IgD-negative memory B cell (primary cell): Measurements from ENCODE around the gene KCNQ1. TPM values are rescaled to one million over a fixed set of nuclear protein-coding genes. Genes with fewer than 3 reads are reported as not detected.

Experiments
- H3K27ac Mint-ChIP-seq, 3 donors: one replicate each; pipeline ENCODE4 v1.8.0; 2020 to 2022; ENCODE audit warnings: mild to moderate bottlenecking in 3 of 3, mixed read lengths in 3 of 3, moderate library complexity in 1 of 3
- H3K27me3 Mint-ChIP-seq: one replicate; pipeline ENCODE4 v1.8.0; 2021; ENCODE audit warnings: mixed read lengths
- H3K36me3 Mint-ChIP-seq: one replicate; pipeline ENCODE4 v1.8.0; 2020; ENCODE audit warnings: mild to moderate bottlenecking, mixed read lengths
- H3K4me1 Mint-ChIP-seq, 3 donors: one replicate each; pipeline ENCODE4 v1.8.0; 2020 to 2022; ENCODE audit warnings: mixed read lengths in 3 of 3, mild to moderate bottlenecking in 1 of 3
- H3K4me3 Mint-ChIP-seq, 4 donors: one replicate each; pipeline ENCODE4 v1.8.0; 2020 to 2022; ENCODE audit warnings: mild to moderate bottlenecking in 4 of 4, mixed read lengths in 4 of 4, moderate library complexity in 3 of 4
- H3K9me3 Mint-ChIP-seq, 3 donors: one replicate each; pipeline ENCODE4 v1.8.0; 2020 to 2021; ENCODE audit warnings: mixed read lengths in 3 of 3, mild to moderate bottlenecking in 1 of 3
- polyA plus RNA-seq: library from polyadenylated mRNA; unstranded; fragments of 300-500 nt; fragmentation: Illumina TruSeq; gene quantifications from one replicate; pipeline ENCODE4 v1.2.3, GENCODE V29; 2021

The KCNQ1 gene
- polyA plus RNA-seq, 1 donor from 2014 or later = 20.5 TPM

DNA sequence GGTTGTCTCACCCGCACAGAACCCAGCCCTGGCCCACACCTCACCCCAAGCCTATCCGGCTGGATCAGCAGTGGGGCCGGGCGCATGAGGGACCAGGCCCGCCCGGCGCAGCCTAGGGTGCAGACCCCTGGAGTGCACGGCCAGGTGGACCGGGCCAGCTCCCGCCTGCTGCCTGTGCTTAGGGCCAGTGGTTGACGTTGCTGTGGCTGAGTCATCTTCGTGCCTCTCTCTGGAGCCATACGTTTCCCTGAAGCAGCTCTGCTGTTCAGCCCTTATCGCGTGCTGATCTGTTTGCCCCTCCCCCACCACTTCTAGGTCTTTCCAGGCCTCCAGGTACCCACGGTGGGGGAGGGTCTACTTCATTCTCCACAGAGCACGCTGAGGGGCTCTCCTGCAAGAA lies 401.2 kb downstream of the KCNQ1 start:
- Mint-ChIP-seq H3K9me3 (no peaks in the 10 kb centered on the region), H3K27ac (no peak overlapping the region), H3K36me3 (peaks cover 2% of the 10 kb centered on the region), H3K4me1 (no peaks in the 10 kb centered on the region), H3K27me3 (no peaks in the 10 kb centered on the region), H3K4me3 (no peak overlapping the region)

DNA sequence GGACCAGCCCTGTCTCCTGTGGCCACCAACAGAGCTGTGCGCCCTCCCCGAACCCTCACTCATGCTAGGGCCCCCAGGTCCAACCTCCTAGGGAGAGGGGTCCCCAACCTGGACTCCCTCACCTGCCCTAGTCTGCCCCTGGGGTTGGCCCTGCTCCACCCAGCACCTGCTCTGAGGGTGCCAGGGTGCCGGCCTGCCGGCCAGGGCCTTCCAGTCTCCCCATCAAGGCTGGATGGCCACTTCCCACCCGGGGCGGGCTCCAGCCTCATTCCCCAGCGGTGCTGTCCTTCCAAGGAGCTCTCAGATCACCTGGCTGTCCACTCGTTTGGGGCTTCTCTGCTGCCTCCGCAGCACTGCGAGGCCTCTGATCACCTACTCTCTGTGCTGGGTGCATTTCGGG lies 401.7 kb downstream of the KCNQ1 start:
- Mint-ChIP-seq H3K27me3 (no peaks in the 10 kb centered on the region), H3K36me3 (peaks cover 2% of the 10 kb centered on the region), H3K9me3 (no peaks in the 10 kb centered on the region), H3K27ac (no peak overlapping the region), H3K4me1 (no peaks in the 10 kb centered on the region), H3K4me3 (no peak overlapping the region)

GRCh38 chr11:2847561-2847960 lies 402.8 kb downstream of the KCNQ1 start:
- Mint-ChIP-seq H3K4me1 (no peaks in the 10 kb centered on the region), H3K4me3 (no peak overlapping the region), H3K36me3 (peaks cover 2% of the 10 kb centered on the region), H3K9me3 (no peaks in the 10 kb centered on the region), H3K27me3 (no peaks in the 10 kb centered on the region), H3K27ac (no peak overlapping the region)

- Mint-ChIP-seq H3K36me3 (peaks cover 2% of the 10 kb centered on the region), H3K4me1 (no peaks in the 10 kb centered on the region), H3K27ac (peak overlapping the region in 1 of 3 donors; percentile 50), H3K4me3 (no peak overlapping the region), H3K27me3 (no peaks in the 10 kb centered on the region), H3K9me3 (no peaks in the 10 kb centered on the region)
These were observed 403.7 kb downstream of the KCNQ1 start for GRCh38 chr11:2848497-2848896.

GRCh38 chr11:2849994-2850770 lies 405.4 kb downstream of the KCNQ1 start:
- H3K27me3 Mint-ChIP-seq = peaks cover 2% of the 10 kb centered on the region
- H3K9me3 Mint-ChIP-seq = no peaks in the 10 kb centered on the region
- peaks cover 2% of the 10 kb centered on the region for H3K36me3 Mint-ChIP-seq
- H3K4me1 Mint-ChIP-seq = peaks cover 0 to 2% (median 0%) of the 10 kb centered on the region in 3 donors
- H3K4me3 Mint-ChIP-seq = no peak overlapping the region
- no peak overlapping the region for H3K27ac Mint-ChIP-seq

GRCh38 chr11:2853401-2853800 lies 408.6 kb downstream of the KCNQ1 start:
- peaks cover 2% of the 10 kb centered on the region for H3K36me3 Mint-ChIP-seq
- no peak overlapping the region for H3K27ac Mint-ChIP-seq
- peaks cover 2% of the 10 kb centered on the region for H3K27me3 Mint-ChIP-seq
- peaks cover 0 to 2% (median 0%) of the 10 kb centered on the region in 3 donors for H3K4me1 Mint-ChIP-seq
- H3K4me3 Mint-ChIP-seq = no peak overlapping the region
- H3K9me3 Mint-ChIP-seq = no peaks in the 10 kb centered on the region

- Mint-ChIP-seq H3K27me3 (peaks cover 2% of the 10 kb centered on the region), H3K4me3 (no peak overlapping the region), H3K4me1 (peaks cover 0 to 2% (median 0%) of the 10 kb centered on the region in 3 donors), H3K27ac (no peak overlapping the region), H3K9me3 (no peaks in the 10 kb centered on the region), H3K36me3 (peaks cover 2% of the 10 kb centered on the region)
These were observed 409.3 kb downstream of the KCNQ1 start for GRCh38 chr11:2853997-2854560.

GRCh38 chr11:2855162-2855561 lies 410.4 kb downstream of the KCNQ1 start:
- Mint-ChIP-seq H3K9me3 (no peaks in the 10 kb centered on the region), H3K4me1 (peaks cover 0 to 2% (median 0%) of the 10 kb centered on the region in 3 donors), H3K4me3 (no peak overlapping the region), H3K36me3 (no peaks in the 10 kb centered on the region), H3K27me3 (peaks cover 2% of the 10 kb centered on the region), H3K27ac (peak overlapping the region in 1 of 3 donors; percentile 62)

DNA sequence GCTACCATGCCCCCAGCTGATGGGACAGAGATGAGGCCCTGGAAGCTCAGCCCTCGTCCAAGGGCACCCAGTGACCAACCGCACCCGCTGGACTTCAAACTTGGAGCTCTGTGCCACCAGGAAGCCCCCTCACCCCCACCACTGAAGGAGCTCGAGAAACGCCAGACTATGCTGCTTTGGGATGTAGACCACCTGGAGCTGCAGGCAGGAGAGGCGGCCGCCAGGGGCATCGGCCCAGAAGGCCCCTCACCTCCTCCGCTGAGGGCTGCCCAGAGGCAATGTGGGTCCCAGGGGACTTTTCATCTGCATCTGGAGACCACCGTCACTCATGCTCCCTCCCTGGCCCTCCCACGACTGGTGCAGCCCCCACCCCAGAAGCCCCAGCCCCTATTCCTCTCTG lies 412.5 kb downstream of the KCNQ1 start:
- H3K4me1 Mint-ChIP-seq = peaks cover 0 to 5% (median 1%) of the 10 kb centered on the region in 3 donors
- H3K9me3 Mint-ChIP-seq = no peaks in the 10 kb centered on the region

GRCh38 chr11:2857918-2858317 lies 413.1 kb downstream of the KCNQ1 start:
- H3K27me3 Mint-ChIP-seq = peaks cover 11% of the 10 kb centered on the region
- H3K4me3 Mint-ChIP-seq = no peak overlapping the region
- no peak overlapping the region for H3K27ac Mint-ChIP-seq
- peaks cover 0 to 5% (median 1%) of the 10 kb centered on the region in 3 donors for H3K4me1 Mint-ChIP-seq
- no peaks in the 10 kb centered on the region for H3K36me3 Mint-ChIP-seq
- no peaks in the 10 kb centered on the region for H3K9me3 Mint-ChIP-seq

More for the DNA sequence above, 412.5 kb downstream of the KCNQ1 start:
- Mint-ChIP-seq H3K36me3 (no peaks in the 10 kb centered on the region), H3K27ac (no peak overlapping the region), H3K4me3 (no peak overlapping the region), H3K27me3 (peaks cover 11% of the 10 kb centered on the region)

- H3K9me3 Mint-ChIP-seq = no peaks in the 10 kb centered on the region
- H3K4me1 Mint-ChIP-seq = peaks cover 0 to 5% (median 1%) of the 10 kb centered on the region in 3 donors
- no peak overlapping the region for H3K4me3 Mint-ChIP-seq
- no peak overlapping the region for H3K27ac Mint-ChIP-seq
- peaks cover 17% of the 10 kb centered on the region for H3K27me3 Mint-ChIP-seq
- H3K36me3 Mint-ChIP-seq = no peaks in the 10 kb centered on the region
These were observed 414.3 kb downstream of the KCNQ1 start for GRCh38 chr11:2858995-2859698.

- Mint-ChIP-seq H3K27ac (no peak overlapping the region), H3K9me3 (no peaks in the 10 kb centered on the region), H3K4me3 (no peak overlapping the region), H3K36me3 (no peaks in the 10 kb centered on the region), H3K4me1 (peaks cover 0 to 3% (median 1%) of the 10 kb centered on the region in 3 donors), H3K27me3 (peaks cover 17% of the 10 kb centered on the region)
These were observed 414.9 kb downstream of the KCNQ1 start for GRCh38 chr11:2859699-2860037.

DNA sequence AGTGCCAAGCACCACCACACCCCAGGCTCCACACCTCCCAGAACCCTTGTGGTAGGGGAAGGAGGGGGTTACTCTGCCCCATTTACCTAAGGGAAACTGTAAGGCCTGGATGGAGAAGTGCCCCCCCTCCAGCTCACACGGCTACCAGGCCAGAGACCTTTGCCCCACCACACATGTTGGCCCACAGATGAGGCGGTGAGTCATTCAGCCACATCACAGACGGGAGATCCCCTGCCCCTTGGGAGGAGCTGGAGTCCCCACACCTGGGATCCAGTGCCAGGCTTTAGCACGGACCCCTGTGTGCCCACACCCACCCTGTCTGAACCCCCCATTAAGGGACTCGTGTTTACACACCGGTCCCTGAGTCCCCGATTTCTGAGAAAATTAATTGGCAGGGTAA lies 415.8 kb downstream of the KCNQ1 start:
- peaks cover 0 to 3% (median 1%) of the 10 kb centered on the region in 3 donors for H3K4me1 Mint-ChIP-seq
- H3K4me3 Mint-ChIP-seq = no peak overlapping the region
- no peaks in the 10 kb centered on the region for H3K36me3 Mint-ChIP-seq
- no peak overlapping the region for H3K27ac Mint-ChIP-seq
- no peaks in the 10 kb centered on the region for H3K9me3 Mint-ChIP-seq
- peaks cover 21% of the 10 kb centered on the region for H3K27me3 Mint-ChIP-seq

DNA sequence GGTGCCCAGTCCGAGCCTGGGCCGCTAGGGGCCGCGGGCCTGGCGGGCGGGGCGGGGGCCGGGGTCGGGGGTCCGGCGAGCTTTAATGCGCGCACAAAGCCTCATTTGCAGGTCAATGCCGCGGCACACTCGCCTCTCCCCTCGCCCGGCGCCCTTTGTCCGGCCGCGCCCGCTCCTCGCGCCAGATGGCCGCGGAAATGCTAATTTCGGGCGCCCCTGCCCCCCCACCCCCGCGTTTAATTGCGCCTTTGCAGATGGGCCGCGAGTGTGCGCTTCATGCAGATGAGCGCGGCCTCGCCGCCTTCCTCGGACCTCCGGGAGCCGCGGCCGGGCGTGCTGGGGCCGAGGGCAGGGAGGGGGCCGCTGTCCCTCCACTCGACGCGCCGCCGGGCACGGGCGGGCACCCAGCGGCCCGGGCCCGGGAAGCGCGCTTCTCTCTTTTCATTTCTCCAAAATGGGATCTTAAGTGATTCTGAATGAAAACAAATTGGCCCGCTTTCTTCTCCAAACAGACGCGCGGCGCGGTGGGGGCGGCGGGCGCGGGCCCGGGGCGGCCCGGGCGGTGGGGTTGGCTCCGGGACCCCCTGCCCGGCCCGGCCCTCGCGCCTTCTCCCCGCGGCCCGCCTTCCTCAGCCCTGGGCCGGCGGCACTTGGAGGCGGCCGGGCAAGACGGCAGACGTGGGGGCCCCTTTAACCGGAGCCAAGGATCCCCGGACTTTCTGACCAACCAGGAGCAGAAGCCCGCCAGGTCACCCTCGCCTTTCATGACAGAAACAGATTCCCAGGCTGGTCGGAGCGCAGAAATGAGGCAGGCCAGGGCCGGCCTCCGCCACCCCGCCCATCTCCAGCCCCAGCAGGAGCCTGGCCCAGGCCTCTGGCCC lies 417.8 kb downstream of the KCNQ1 start:
- Mint-ChIP-seq H3K27ac (no peak overlapping the region), H3K4me3 (no peak overlapping the region), H3K27me3 (peaks cover 30% of the 10 kb centered on the region), H3K36me3 (no peaks in the 10 kb centered on the region), H3K9me3 (peaks cover 0 to 3% (median 0%) of the 10 kb centered on the region in 3 donors), H3K4me1 (peaks cover 0 to 3% (median 1%) of the 10 kb centered on the region in 3 donors)

DNA sequence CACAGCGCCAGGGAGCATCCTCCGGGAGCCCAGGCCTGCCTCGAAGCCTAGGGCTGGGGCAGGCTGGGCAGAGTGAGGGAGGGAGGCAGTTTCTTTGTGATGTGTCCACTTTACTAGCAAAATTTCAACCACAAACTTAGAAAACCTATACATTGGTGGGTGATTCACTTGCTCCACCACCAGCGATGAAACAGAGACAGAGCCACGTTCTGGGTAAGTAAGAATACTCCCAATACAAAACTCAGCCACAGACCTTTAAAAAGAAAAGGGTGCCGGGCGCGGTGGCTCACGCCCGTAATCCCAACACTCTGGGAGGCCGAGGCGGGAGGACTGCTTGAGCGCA lies 418.4 kb downstream of the KCNQ1 start:
- H3K27ac Mint-ChIP-seq = no peak overlapping the region
- H3K9me3 Mint-ChIP-seq = peaks cover 0 to 3% (median 0%) of the 10 kb centered on the region in 3 donors
- peaks cover 0 to 6% (median 1%) of the 10 kb centered on the region in 3 donors for H3K4me1 Mint-ChIP-seq
- peaks cover 30% of the 10 kb centered on the region for H3K27me3 Mint-ChIP-seq
- no peaks in the 10 kb centered on the region for H3K36me3 Mint-ChIP-seq
- H3K4me3 Mint-ChIP-seq = no peak overlapping the region
